ENCODE results near the gene ESM1.

Gene ESM1

DNA sequence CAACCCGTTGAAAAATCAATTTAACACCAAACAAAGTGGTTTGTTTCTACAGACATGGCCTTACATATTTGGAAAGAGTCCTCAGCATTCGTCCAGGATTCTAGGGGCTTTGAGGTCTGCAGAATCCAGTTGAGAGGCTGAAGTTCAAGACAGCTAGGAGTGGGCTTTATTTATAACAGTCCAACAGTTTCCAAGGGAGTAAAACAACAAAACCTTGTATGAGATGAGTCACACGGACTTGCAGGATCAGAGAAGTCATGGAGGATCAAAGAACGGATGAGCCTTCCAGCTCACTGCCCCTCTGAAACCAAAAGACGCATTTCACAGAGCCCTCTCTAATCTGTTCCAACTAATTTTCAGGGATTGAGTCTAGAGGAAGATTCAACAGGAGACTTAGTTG lies 11.1 kb upstream of the ESM1 start:
- no peak for DNase-seq (ENCODE audit: insufficient read length, low spot score)
- no peak for FAIRE-seq
- TF ChIP-seq, protein P1, sequence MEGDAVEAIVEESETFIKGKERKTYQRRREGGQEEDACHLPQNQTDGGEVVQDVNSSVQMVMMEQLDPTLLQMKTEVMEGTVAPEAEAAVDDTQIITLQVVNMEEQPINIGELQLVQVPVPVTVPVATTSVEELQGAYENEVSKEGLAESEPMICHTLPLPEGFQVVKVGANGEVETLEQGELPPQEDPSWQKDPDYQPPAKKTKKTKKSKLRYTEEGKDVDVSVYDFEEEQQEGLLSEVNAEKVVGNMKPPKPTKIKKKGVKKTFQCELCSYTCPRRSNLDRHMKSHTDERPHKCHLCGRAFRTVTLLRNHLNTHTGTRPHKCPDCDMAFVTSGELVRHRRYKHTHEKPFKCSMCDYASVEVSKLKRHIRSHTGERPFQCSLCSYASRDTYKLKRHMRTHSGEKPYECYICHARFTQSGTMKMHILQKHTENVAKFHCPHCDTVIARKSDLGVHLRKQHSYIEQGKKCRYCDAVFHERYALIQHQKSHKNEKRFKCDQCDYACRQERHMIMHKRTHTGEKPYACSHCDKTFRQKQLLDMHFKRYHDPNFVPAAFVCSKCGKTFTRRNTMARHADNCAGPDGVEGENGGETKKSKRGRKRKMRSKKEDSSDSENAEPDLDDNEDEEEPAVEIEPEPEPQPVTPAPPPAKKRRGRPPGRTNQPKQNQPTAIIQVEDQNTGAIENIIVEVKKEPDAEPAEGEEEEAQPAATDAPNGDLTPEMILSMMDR (IDR thresholded peaks at IDR 0.05; ENCODE audit: insufficient read depth, missing control alignments) = no peak

DNA sequence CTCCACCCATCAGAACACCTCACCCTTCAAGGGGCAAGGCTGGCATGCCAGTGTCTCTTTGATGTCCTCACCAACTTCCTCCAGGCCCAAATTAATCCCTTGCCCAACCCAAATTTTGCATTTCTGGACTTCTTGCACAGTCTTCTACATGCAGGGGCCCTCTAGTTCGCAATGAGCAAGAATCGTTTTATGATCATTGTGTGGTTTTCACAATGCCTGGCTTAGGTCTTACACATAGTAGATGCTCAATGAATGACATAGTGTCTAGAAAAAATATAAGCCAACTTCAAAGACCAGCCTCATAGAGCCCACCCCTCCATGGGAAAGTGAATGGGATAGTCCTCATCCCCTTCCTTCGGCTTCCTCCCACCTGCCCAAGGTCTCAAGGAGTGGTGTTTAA lies 9.8 kb upstream of the ESM1 start:
- no peak for DNase-seq (ENCODE audit: insufficient read length, low spot score)
- no peak for FAIRE-seq
- TF ChIP-seq, protein P1 (IDR thresholded peaks at IDR 0.05; ENCODE audit: insufficient read depth, missing control alignments) = no peak

DNA sequence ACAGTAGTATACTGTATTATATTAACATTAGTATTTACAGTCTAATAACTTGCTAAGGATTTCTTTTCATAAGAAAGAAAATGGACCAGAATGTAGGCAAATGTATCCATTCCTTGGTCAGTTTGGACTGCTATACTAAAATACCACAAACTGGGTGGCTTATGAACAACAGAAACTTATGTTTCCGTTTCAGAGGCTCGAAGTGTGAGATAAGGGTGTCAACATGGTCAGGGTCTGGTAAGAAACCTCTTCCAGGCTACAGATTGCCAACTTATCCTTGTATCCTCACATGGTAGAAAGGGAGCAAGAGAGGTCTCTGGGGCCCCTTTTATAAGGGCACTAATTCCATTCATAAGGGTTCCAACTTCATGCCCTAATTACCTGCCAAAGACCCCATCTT lies 9.2 kb upstream of the ESM1 start:
- FAIRE-seq = no peak
- DNase-seq (ENCODE audit: insufficient read length, low spot score) = no peak

DNA sequence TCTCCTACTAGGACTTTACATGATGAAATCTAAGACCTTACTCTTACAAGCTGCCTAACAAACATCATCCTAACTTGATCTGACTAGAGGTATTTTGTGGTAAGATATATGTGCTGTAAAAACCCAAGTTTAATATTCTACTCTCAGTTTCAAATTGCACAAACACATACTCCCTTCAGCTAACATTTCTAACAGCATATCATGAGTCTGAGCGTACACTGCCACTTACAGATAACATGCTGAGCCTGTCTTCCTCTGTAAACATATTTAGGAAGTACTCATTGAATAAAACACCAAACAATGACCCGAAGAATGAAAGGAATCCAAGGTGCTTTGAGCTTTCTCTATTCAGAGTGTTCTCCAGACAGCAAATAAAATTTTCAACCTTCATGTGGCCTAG lies 7.9 kb upstream of the ESM1 start:
- FAIRE-seq (no peak), DNase-seq (ENCODE audit: insufficient read length, low spot score) (no peak)
- TF ChIP-seq, protein P1 (IDR thresholded peaks at IDR 0.05; ENCODE audit: insufficient read depth, missing control alignments) = no peak

More for the DNA sequence above, 9.2 kb upstream of the ESM1 start:
- TF ChIP-seq, protein P1 (IDR thresholded peaks at IDR 0.05; ENCODE audit: insufficient read depth, missing control alignments) = no peak

DNA sequence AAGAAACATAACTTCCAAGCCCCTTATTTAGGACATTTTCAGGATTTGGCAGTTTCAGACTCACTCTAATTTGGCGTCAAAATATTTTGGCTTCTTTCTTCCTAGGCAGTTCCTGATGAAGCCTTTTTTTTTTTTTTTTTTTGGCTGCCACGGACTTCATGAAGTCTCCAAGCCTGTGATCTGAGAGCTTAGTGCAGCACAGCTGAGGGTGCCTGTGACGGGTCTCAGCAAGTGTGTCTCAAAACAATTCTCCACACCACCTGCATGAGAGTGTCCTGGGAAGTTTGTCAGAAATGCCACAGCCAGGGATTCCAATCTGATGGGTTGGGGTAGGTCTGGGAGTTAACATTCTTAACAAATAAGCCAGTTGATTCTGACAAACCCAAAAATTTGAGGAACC lies 6.0 kb upstream of the ESM1 start:
- FAIRE-seq (no peak), DNase-seq (ENCODE audit: insufficient read length, low spot score) (no peak)
- TF ChIP-seq, protein P1 (IDR thresholded peaks at IDR 0.05; ENCODE audit: insufficient read depth, missing control alignments) = no peak

DNA sequence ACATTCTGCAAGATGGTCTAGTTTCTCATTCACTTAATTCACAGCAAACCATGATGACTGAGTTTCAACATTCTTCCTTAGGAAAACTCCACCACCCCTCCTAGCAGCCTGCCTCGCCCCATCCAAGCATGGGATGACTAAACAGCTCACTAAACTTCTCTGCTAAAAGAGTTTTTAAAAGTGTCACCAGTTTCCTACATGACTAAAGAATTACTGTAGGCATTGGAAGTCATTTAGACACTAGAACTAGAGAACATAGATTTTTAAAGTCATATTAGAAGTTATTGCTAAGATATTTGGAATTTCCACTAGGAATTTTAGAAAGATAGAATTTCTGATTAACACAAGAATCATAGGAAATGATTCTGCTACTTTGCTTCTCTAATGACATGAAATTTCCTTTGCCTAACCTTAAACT lies 5.5 kb upstream of the ESM1 start:
- TF ChIP-seq, protein P1 (IDR thresholded peaks at IDR 0.05; ENCODE audit: insufficient read depth, missing control alignments) = no peak
- no peak for DNase-seq (ENCODE audit: insufficient read length, low spot score)
- FAIRE-seq = no peak

DNA sequence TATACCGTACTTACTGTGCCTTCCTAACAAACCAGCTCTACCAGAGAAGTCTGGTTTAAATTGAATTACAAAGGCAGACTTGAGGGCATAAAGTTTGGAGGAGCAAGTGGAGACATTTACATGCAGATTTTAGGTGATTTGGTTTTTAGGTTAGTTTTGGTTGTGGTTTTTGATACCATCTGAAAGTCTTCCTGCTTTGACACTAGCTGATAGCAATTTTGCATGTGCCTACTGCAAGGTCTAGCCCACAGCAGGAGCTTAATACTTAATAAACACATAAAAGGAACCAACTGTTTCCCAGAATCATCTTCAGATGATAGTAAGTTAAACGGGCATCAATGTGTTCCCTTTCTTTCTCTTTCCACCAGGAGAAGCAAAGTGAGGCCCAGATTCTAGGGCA lies 3.4 kb upstream of the ESM1 start:
- FAIRE-seq (no peak), DNase-seq (ENCODE audit: insufficient read length, low spot score) (no peak)
- TF ChIP-seq, protein P1 (IDR thresholded peaks at IDR 0.05; ENCODE audit: insufficient read depth, missing control alignments) = no peak
